ENCODE measurements around the gene NUP62. TPM values are rescaled to one million over a fixed set of nuclear protein-coding genes. Genes with fewer than 3 reads are reported as not detected.

The NUP62 gene
- total and polyA plus RNA-seq, 2 experiments from 2014 or later = 55.5 to 99.4 TPM

DNA sequence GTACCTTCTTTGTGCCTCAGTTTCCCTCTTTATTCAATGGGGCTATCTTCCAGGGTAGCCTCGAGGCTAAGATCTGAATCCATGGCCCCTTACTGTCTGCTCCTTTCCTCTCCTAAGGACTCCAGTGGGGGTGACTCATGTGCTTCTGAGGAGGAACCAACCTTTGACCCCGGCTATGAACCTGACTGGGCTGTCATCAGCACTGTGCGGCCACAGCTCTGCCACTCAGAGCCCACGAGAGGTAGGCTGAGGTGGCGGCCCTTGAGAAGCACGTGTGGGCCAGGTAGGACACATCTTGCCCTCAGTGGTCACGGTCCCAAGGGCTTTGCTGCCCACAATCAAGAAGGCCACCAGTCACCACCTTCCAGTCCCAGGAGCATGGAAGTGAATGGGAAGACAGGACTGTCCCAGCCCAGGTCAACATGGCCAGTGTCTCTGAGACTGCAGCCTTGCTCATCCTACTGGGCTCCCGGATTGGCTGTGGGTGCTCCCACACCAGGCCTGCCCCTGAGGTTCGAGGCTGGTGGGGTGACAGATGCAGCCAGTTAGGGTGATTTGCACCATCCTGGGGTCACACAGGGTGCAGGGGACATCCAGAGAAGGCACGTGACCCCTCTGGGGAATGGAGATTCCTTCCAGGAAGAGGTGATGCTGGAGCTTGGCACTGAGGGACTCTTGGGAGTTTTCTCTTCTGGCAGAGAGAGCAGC is 49.0 kb downstream of the NUP62 start (continued):
- no peak for TF ChIP-seq REST (IDR thresholded peaks at IDR 0.05; ENCODE audit: unreplicated experiment)
- no peak for TF ChIP-seq EZH2 (IDR thresholded peaks at IDR 0.05; ENCODE audit: low read depth, unreplicated experiment)

GRCh38 chr19:49879243-49879963 is 49.9 kb downstream of the NUP62 start:
- Mint-ChIP-seq H3K9me3 (peaks cover 3% of the 10 kb centered on the region; the same call in 1 of the 3 replicates), H3K27me3 (ENCODE audit: insufficient read depth, low read depth, poor library complexity) (peaks cover 18% of the 10 kb centered on the region), H3K4me1 (peaks cover 26% of the 10 kb centered on the region), H3K27ac (no peak overlapping the region), H3K4me3 (no peak overlapping the region), H3K36me3 (ENCODE audit: low read depth) (peaks cover 62% of the 10 kb centered on the region)
- peaks cover 8% of the 10 kb centered on the region for H4K20me1 ChIP-seq (replicated peaks; ENCODE audit: insufficient read depth)
- peak overlapping the region; percentile 63 for H3K4me3 ChIP-seq
- peaks cover 16% of the 10 kb centered on the region; the same call in 1 of the 2 replicates for H3K4me1 ChIP-seq (ENCODE audit: insufficient read depth)
- peak overlapping the region; percentile 92; the same call in 1 of the 2 replicates for H3K4me2 ChIP-seq
- no peak for ATAC-seq
- peaks cover 12% of the 10 kb centered on the region; the same call in 1 of the 2 replicates for H3F3A ChIP-seq (replicated peaks; ENCODE audit: low read depth)
- H3K79me2 ChIP-seq (replicated peaks; ENCODE audit: insufficient read depth) = peaks cover 35% of the 10 kb centered on the region
- no peak for TF ChIP-seq POLR2AphosphoS5 (IDR thresholded peaks at IDR 0.05; ENCODE audit: low read depth)
- no peak for TF ChIP-seq ZNF114 (CRISPR knock-in tag; IDR thresholded peaks at IDR 0.05)
- no peak for TF ChIP-seq EZH2 (IDR thresholded peaks at IDR 0.05; ENCODE audit: low read depth, unreplicated experiment)
- TF ChIP-seq JUNB (IDR thresholded peaks at IDR 0.05; ENCODE audit: unreplicated experiment) = no peak
- TF ChIP-seq ZNF462 (CRISPR knock-in tag; IDR thresholded peaks at IDR 0.05) = no peak
- TF ChIP-seq ZNF331 (CRISPR knock-in tag; IDR thresholded peaks at IDR 0.05; ENCODE audit: low read depth) = no peak
- TF ChIP-seq EZH2phosphoT487 (IDR thresholded peaks at IDR 0.05; ENCODE audit: unreplicated experiment) = no peak
- H2AFZ ChIP-seq = no peak overlapping the region
- no peaks in the 10 kb centered on the region for H3K9me2 ChIP-seq (ENCODE audit: insufficient read depth)
- DNase-seq (ENCODE audit: low spot score) = no peak
- peak overlapping the region; percentile 96 for H3K27ac ChIP-seq (ENCODE audit: low read depth)
- H3K36me3 ChIP-seq (ENCODE audit: insufficient read depth) = peaks cover 35% of the 10 kb centered on the region
- no peaks in the 10 kb centered on the region for H3K27me3 ChIP-seq (ENCODE audit: insufficient read depth)
